Vagina (tissue), 2 donors: ENCODE data around the gene KRTAP10-10. TPM values are rescaled to one million over a fixed set of nuclear protein-coding genes. Genes with fewer than 3 reads are reported as not detected.

Experiments used
- DNase-seq, 2 donors: peaks; one replicate each; pipeline ENCODE4 v3.0.0-alpha.2; 2017; ENCODE audit errors: extremely low spot score in 2 of 2
- H3K27ac ChIP-seq: fragments of 200-600 bp; sonication (generic); one replicate; pipeline ENCODE4 v1.5.1; 2019
- H3K27me3 ChIP-seq: fragments of 200-600 bp; sonication (generic); one replicate; pipeline ENCODE4 v1.5.1; 2019
- H3K36me3 ChIP-seq, 2 donors: fragments of 200-600 bp; sonication (generic); one replicate each; pipeline ENCODE4 v1.5.1; 2017 to 2019
- H3K4me1 ChIP-seq: fragments of 200-600 bp; sonication (generic); one replicate; pipeline ENCODE4 v1.5.1; 2019
- H3K4me3 ChIP-seq, 2 donors: fragments of 200-600 bp; sonication (generic); 1 replicate in 1 of 2; 2 replicates in 1 of 2; pipeline ENCODE4 v1.5.1; 2016 to 2019
- H3K9me3 ChIP-seq: fragments of 200-600 bp; sonication (generic); one replicate; pipeline ENCODE4 v1.5.1; 2019
- CTCF ChIP-seq, 3 experiments: fragments of 450-650 bp in 2 of 3; fragments of 200-600 bp in 1 of 3; sonication (generic) in 1 of 3; IDR thresholded peaks; one replicate each; pipeline ENCODE4 v1.5.1; 2017 to 2019; ENCODE audit warnings: antibody characterized with exemption in 3 of 3, mild to moderate bottlenecking in 2 of 3, moderate library complexity in 2 of 3
- POLR2A ChIP-seq, 2 donors: fragments of 450-650 bp; IDR thresholded peaks; one replicate each; pipeline ENCODE4 v1.6.1; 2017; ENCODE audit warnings: antibody characterized with exemption in 2 of 2, mild to moderate bottlenecking in 2 of 2, moderate library complexity in 2 of 2
- POLR2AphosphoS5 ChIP-seq, 2 donors: sonication (generic); formaldehyde crosslinking; IDR thresholded peaks; one replicate each; pipeline ENCODE4 v1.9.0; 2017; ENCODE audit warnings: antibody characterized with exemption in 2 of 2, mild to moderate bottlenecking in 2 of 2, low read depth in 1 of 2; ENCODE audit not compliant: insufficient read depth in 1 of 2
- intact Hi-C: fragments of 100-400 bp; cut with DNase I; formaldehyde crosslinking; loops from one replicate; pipeline ENCODE4 v1.15.1; 2023
- total RNA-seq: library from RNA; depleted of rRNA; stranded (reverse); fragments of >200 nt; gene quantifications from one replicate; pipeline ENCODE4 v1.2.3, GENCODE V29; 2016

Gene KRTAP10-10
- total RNA-seq, 1 donor from 2014 or later: not detected

- H3K9me3 ChIP-seq: peaks cover 5% of the 10 kb centered on the region
- DNase-seq: peak in 1 of 2 donors; percentile 94
- no peaks in the 10 kb centered on the region for H3K27me3 ChIP-seq
- no peaks in the 10 kb centered on the region for H3K4me1 ChIP-seq
- no peaks in the 10 kb centered on the region for H3K36me3 ChIP-seq
- H3K27ac ChIP-seq: no peak overlapping the region
- intact Hi-C loops: no loop called here
- H3K4me3 ChIP-seq: no peak overlapping the region
- no peak for TF ChIP-seq POLR2AphosphoS5 (IDR thresholded peaks at IDR 0.05; ENCODE audit: insufficient read depth in 1 of 2, low read depth in 1 of 2)
- no peak for TF ChIP-seq POLR2A (IDR thresholded peaks at IDR 0.05)
- TF ChIP-seq CTCF (IDR thresholded peaks at IDR 0.05): no peak
Measured at GRCh38 chr21:44612669-44613229, 24.4 kb upstream of the KRTAP10-10 start.

DNA sequence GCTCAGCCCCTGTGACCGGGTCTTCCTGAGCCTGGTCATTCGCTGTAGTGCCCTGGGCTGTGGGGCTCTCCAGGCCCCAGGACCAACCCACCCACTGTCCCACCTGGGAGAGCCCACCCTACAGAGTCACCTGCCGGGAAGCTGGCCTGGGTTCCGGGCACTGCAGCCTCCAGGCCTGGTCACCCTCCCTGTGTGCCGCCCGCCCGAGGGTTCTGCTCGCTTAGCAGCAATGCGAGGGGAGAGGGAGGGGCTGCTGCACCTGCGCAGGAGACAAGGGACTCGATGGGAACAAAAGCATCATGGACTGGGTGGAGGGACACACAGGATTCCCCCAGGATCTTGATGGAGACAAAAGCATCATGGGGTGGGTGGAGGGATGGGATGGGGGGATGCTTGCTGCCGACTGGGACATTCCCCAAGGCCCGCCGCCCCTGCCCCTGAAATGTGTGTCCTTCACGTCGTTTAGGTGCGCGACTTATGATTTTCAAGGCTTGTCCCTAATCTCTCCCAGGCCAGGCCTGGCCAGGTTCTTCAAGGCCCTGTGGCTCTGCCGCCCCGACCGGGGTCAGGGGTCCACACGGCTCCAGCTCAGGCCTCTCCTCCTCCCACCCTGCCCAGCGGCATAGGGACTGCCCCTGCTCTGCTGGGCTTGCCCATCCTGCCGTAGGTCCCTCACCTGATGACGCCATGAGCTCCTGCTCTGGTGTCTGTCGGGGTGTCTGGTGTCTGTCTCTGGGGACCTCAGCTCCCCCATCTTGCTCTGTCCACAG is 23.6 kb upstream of the KRTAP10-10 start:
- Histone ChIP-seq H3K36me3 (no peaks in the 10 kb centered on the region), H3K27me3 (no peaks in the 10 kb centered on the region), H3K4me3 (no peak overlapping the region), H3K27ac (no peak overlapping the region), H3K9me3 (peaks cover 5% of the 10 kb centered on the region), H3K4me1 (no peaks in the 10 kb centered on the region)
- peak in 1 of 2 donors; percentile 74 for DNase-seq
- intact Hi-C loops: no loop called here
- TF ChIP-seq POLR2A (IDR thresholded peaks at IDR 0.05) (no peak), POLR2AphosphoS5 (IDR thresholded peaks at IDR 0.05; ENCODE audit: insufficient read depth in 1 of 2, low read depth in 1 of 2) (no peak), CTCF (IDR thresholded peaks at IDR 0.05) (no peak)

- no peaks in the 10 kb centered on the region for H3K27me3 ChIP-seq
- peak; percentile 40 to 81 for DNase-seq
- no peaks in the 10 kb centered on the region for H3K4me1 ChIP-seq
- no peaks in the 10 kb centered on the region for H3K36me3 ChIP-seq
- H3K9me3 ChIP-seq: peaks cover 5% of the 10 kb centered on the region
- no peak overlapping the region for H3K27ac ChIP-seq
- TF ChIP-seq POLR2AphosphoS5 (IDR thresholded peaks at IDR 0.05; ENCODE audit: insufficient read depth in 1 of 2, low read depth in 1 of 2) (no peak), CTCF (IDR thresholded peaks at IDR 0.05) (no peak), POLR2A (IDR thresholded peaks at IDR 0.05) (no peak)
- intact Hi-C loops: no loop called here
- H3K4me3 ChIP-seq: no peak overlapping the region
Measured at GRCh38 chr21:44614161-44614631, 23.0 kb upstream of the KRTAP10-10 start.

- Histone ChIP-seq H3K4me3 (no peak overlapping the region), H3K27ac (no peak overlapping the region), H3K9me3 (peaks cover 5% of the 10 kb centered on the region), H3K36me3 (no peaks in the 10 kb centered on the region), H3K4me1 (no peaks in the 10 kb centered on the region), H3K27me3 (no peaks in the 10 kb centered on the region)
- intact Hi-C loops: no loop called here
- peak in 1 of 2 donors; percentile 34 for DNase-seq
- TF ChIP-seq CTCF (IDR thresholded peaks at IDR 0.05): no peak
- no peak for TF ChIP-seq POLR2AphosphoS5 (IDR thresholded peaks at IDR 0.05; ENCODE audit: insufficient read depth in 1 of 2, low read depth in 1 of 2)
- TF ChIP-seq POLR2A (IDR thresholded peaks at IDR 0.05): no peak
Measured at GRCh38 chr21:44614961-44615391, 22.2 kb upstream of the KRTAP10-10 start.

GRCh38 chr21:44615466-44615865 is 21.7 kb upstream of the KRTAP10-10 start:
- intact Hi-C loops: no loop called here
- no peak for TF ChIP-seq POLR2A (IDR thresholded peaks at IDR 0.05)
- TF ChIP-seq POLR2AphosphoS5 (IDR thresholded peaks at IDR 0.05; ENCODE audit: insufficient read depth in 1 of 2, low read depth in 1 of 2): no peak
- Histone ChIP-seq H3K36me3 (no peaks in the 10 kb centered on the region), H3K27ac (no peak overlapping the region), H3K9me3 (peaks cover 5% of the 10 kb centered on the region), H3K4me3 (no peak overlapping the region), H3K4me1 (no peaks in the 10 kb centered on the region), H3K27me3 (no peaks in the 10 kb centered on the region)
- no peak for DNase-seq
